Neural progenitor cell (in vitro differentiated cells): ENCODE measurements around the gene NUMB.

Experiments used
- EZH2 ChIP-seq: fragments of 200-600 bp; sonication (generic); IDR thresholded peaks from 2 replicates; pipeline ENCODE4 v1.6.1; 2017; ENCODE audit warnings: antibody characterized with exemption, mild to moderate bottlenecking, moderate library complexity
- TF ChIP-seq, protein P1 (sequence below): fragments of 200-600 bp; sonication (generic); IDR thresholded peaks from 2 replicates; pipeline ENCODE4 v1.5.1; 2017; ENCODE audit warnings: antibody characterized with exemption, mild to moderate bottlenecking

DNA sequence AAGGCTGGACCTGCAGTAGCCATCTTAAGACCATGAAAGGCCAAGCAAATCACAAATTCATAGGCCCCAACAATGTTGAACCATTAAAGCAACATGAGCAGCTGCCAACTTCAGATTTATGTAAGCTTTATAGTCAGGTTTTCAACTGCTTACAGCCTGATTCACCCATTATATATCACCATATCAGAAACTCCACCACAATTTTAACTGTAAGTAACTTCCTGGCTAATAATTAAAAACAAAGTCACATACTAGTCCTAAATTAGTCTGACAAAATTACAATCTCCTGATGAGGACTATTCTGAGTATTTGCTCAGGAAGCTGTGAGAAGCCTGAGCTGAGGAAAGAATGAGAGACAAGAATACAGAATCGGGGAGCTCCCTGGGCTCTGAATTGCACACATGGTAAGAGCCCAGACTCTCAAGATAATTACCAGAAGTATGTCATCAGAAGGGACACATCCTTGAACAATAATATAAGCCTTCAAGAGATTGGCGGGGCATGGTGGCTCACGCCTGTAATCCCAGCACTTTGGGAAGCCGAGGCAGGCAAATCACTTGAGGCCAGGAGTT lies 55.1 kb downstream of the NUMB start:
- TF ChIP-seq, protein P1, sequence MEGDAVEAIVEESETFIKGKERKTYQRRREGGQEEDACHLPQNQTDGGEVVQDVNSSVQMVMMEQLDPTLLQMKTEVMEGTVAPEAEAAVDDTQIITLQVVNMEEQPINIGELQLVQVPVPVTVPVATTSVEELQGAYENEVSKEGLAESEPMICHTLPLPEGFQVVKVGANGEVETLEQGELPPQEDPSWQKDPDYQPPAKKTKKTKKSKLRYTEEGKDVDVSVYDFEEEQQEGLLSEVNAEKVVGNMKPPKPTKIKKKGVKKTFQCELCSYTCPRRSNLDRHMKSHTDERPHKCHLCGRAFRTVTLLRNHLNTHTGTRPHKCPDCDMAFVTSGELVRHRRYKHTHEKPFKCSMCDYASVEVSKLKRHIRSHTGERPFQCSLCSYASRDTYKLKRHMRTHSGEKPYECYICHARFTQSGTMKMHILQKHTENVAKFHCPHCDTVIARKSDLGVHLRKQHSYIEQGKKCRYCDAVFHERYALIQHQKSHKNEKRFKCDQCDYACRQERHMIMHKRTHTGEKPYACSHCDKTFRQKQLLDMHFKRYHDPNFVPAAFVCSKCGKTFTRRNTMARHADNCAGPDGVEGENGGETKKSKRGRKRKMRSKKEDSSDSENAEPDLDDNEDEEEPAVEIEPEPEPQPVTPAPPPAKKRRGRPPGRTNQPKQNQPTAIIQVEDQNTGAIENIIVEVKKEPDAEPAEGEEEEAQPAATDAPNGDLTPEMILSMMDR: no peak
- TF ChIP-seq EZH2: no peak
